ENCODE measurements around the gene MKI67. TPM values are rescaled to one million over a fixed set of nuclear protein-coding genes. Genes with fewer than 3 reads are reported as not detected.

MKI67 gene
- total and polyA plus RNA-seq, 9 of the 15 experiments (the other 6 are each of a cell fraction or from before 2014, with no cell fraction given), result 11.8 to 86.5 (median 36.0) TPM

- TF ChIP-seq ZBTB17 (CRISPR knock-in tag; IDR thresholded peaks at IDR 0.05), result no peak
- TF ChIP-seq, protein P1, sequence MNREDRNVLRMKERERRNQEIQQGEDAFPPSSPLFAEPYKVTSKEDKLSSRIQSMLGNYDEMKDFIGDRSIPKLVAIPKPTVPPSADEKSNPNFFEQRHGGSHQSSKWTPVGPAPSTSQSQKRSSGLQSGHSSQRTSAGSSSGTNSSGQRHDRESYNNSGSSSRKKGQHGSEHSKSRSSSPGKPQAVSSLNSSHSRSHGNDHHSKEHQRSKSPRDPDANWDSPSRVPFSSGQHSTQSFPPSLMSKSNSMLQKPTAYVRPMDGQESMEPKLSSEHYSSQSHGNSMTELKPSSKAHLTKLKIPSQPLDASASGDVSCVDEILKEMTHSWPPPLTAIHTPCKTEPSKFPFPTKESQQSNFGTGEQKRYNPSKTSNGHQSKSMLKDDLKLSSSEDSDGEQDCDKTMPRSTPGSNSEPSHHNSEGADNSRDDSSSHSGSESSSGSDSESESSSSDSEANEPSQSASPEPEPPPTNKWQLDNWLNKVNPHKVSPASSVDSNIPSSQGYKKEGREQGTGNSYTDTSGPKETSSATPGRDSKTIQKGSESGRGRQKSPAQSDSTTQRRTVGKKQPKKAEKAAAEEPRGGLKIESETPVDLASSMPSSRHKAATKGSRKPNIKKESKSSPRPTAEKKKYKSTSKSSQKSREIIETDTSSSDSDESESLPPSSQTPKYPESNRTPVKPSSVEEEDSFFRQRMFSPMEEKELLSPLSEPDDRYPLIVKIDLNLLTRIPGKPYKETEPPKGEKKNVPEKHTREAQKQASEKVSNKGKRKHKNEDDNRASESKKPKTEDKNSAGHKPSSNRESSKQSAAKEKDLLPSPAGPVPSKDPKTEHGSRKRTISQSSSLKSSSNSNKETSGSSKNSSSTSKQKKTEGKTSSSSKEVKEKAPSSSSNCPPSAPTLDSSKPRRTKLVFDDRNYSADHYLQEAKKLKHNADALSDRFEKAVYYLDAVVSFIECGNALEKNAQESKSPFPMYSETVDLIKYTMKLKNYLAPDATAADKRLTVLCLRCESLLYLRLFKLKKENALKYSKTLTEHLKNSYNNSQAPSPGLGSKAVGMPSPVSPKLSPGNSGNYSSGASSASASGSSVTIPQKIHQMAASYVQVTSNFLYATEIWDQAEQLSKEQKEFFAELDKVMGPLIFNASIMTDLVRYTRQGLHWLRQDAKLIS (CRISPR knock-in tag; IDR thresholded peaks at IDR 0.05), result no peak
- TF ChIP-seq LEF1 (IDR thresholded peaks at IDR 0.05), result no peak
- TF ChIP-seq CBFB (CRISPR knock-in tag; IDR thresholded peaks at IDR 0.05), result no peak
- no peak for TF ChIP-seq CAMTA2 (CRISPR knock-in tag; conservative IDR thresholded peaks at IDR 0.05)
- no peak for TF ChIP-seq COPS2 (conservative IDR thresholded peaks at IDR 0.05)
- no peak for TF ChIP-seq CHD2 (IDR thresholded peaks at IDR 0.05; ENCODE audit: low read depth, low read length)
- no peak for TF ChIP-seq PHB (CRISPR knock-in tag; IDR thresholded peaks at IDR 0.05)
- TF ChIP-seq NR1H2 (CRISPR knock-in tag; IDR thresholded peaks at IDR 0.05), result no peak
- Histone ChIP-seq H3K9ac (ENCODE audit: insufficient read depth in 1 of 2, low read depth in 2 of 2, low read length in 2 of 2) (no peak overlapping the region), H4K20me1 (replicated peaks; ENCODE audit: control insufficient read depth, insufficient read depth, low read length) (no peaks in the 10 kb centered on the region), H3K36me3 (ENCODE audit: control insufficient read depth, insufficient read depth, low read length) (no peaks in the 10 kb centered on the region; the same call in 2 of the 3 replicates), H3K9me1 (ENCODE audit: control insufficient read depth, insufficient read depth, low read length) (no peaks in the 10 kb centered on the region), H3K9me3 (replicated peaks; ENCODE audit: control insufficient read depth, insufficient read depth, low read depth, low read length) (no peaks in the 10 kb centered on the region), H2AFZ (ENCODE audit: low read depth, low read length) (no peak overlapping the region), H3K4me1 (replicated peaks in 1 of 2; ENCODE audit: control insufficient read depth in 2 of 2, insufficient read depth in 2 of 2, low read length in 2 of 2) (peaks cover 3 to 5% of the 10 kb centered on the region in 2 experiments; a peak in 3 of 5 replicates), H3K4me2 (ENCODE audit: insufficient read depth, low read length) (no peak overlapping the region), H3K4me3 (no peak overlapping the region), H3K27me3 (ENCODE audit: control insufficient read depth in 2 of 2, insufficient read depth in 2 of 2, low read length in 2 of 2) (peaks cover 3 to 20% of the 10 kb centered on the region in 2 experiments; a peak in 3 of 5 replicates), H3K27ac (ENCODE audit: extremely low read depth, low read depth, low read length) (no peak overlapping the region), H3K79me2 (ENCODE audit: control insufficient read depth, insufficient read depth, low read length) (no peaks in the 10 kb centered on the region)
- intact Hi-C loops (cut with micrococcal nuclease), result loop anchor here (10.0 kb wide), 1 partner anchor 51 kb away; no protein-coding TSS in a partner anchor
- no peak for DNase-seq (ENCODE audit: extremely low read depth in 1 of 4, low spot score in 3 of 4)
- POLR2A ChIA-PET, result no interaction called here
- no TSS peak for BruUV-seq (replicated peaks)
- in situ Hi-C loops (cut with MboI), result no loop called here
- WGBS (ENCODE audit: insufficient coverage, low coverage, missing lambda C conversion rate), result 0% methylated on average over 10 of the region's 13 CpGs
- ATAC-seq, result no peak
- CTCF ChIA-PET (ENCODE audit: low intra/inter-chr PET ratio), result no interaction called here
- no peak for FAIRE-seq
These were observed 60.2 kb downstream of the MKI67 start for GRCh38 chr10:128065881-128066534.

Measured in K562 (cell line).